Right atrium auricular region (tissue), 2 donors: Measurements from ENCODE around the gene ZNF385C. TPM values are rescaled to one million over a fixed set of nuclear protein-coding genes. Genes with fewer than 3 reads are reported as not detected.
A peak's percentile ranks its signal among the peaks of the same experiment; 100 is the strongest.
"Not testable (repeated sequence)": the region's sequence is repeated elsewhere in the genome, so short reads cannot be mapped to it uniquely, and the experiment has no call there.

Source experiments
- DNase-seq: peaks from one replicate; pipeline ENCODE4 v3.0.0-alpha.2; 2019; ENCODE audit warnings: low spot score
- H3K27ac ChIP-seq, 2 donors: fragments of 200-600 bp; sonication (generic); 1 replicate in 1 of 2; 2 replicates in 1 of 2; pipeline ENCODE4 v1.5.1; 2016 to 2019
- H3K27me3 ChIP-seq, 2 donors: fragments of 200-600 bp; sonication (generic); one replicate each; pipeline versions ENCODE4 v1.5.1 to v1.6.0; 2017 to 2019
- H3K36me3 ChIP-seq: fragments of 200-600 bp; sonication (generic); one replicate; pipeline ENCODE4 v1.5.1; 2016
- H3K4me1 ChIP-seq, 2 donors: fragments of 200-600 bp; sonication (generic); one replicate each; pipeline versions ENCODE4 v1.5.1 to v1.6.0; 2017 to 2019
- H3K4me3 ChIP-seq, 2 donors: fragments of 200-600 bp; sonication (generic); 1 replicate in 1 of 2; 2 replicates in 1 of 2; pipeline ENCODE4 v1.5.1; 2017 to 2019; ENCODE audit warnings: mild to moderate bottlenecking in 1 of 2, moderate library complexity in 1 of 2
- H3K9me3 ChIP-seq, 2 donors: fragments of 200-600 bp; sonication (generic); one replicate each; pipeline ENCODE4 v1.5.1; 2019
- CTCF ChIP-seq, 2 donors: fragments of 200-600 bp; sonication (generic); IDR thresholded peaks; one replicate each; pipeline ENCODE4 v1.5.1; 2019; ENCODE audit warnings: antibody characterized with exemption in 2 of 2
- total RNA-seq, 2 donors: library from RNA; depleted of rRNA; stranded (reverse); fragments of >200 nt; gene quantifications; one replicate each; pipeline ENCODE4 v1.1.0, GENCODE V29; 2016

ZNF385C gene
- total RNA-seq, 2 donors from 2014 or later: not detected

GRCh38 chr17:42016411-42016831, 81.9 kb downstream of the ZNF385C start:
- TF ChIP-seq CTCF (IDR thresholded peaks at IDR 0.05): no peak
- Histone ChIP-seq H3K36me3 (no peaks in the 10 kb centered on the region), H3K27ac (peak overlapping the region; percentile 92), H3K27me3 (no peaks in the 10 kb centered on the region), H3K4me1 (peaks cover 0 to 59% of the 10 kb centered on the region in 2 donors), H3K4me3 (peak overlapping the region; percentile 83 to 91), H3K9me3 (no peaks in the 10 kb centered on the region)
- no peak for DNase-seq

GRCh38 chr17:42013740-42014139, 84.5 kb downstream of the ZNF385C start:
- H3K27ac ChIP-seq, H3K27me3 ChIP-seq, H3K9me3 ChIP-seq, H3K36me3 ChIP-seq, DNase-seq, H3K4me3 ChIP-seq: not testable (repeated sequence)
- peaks cover 0 to 75% of the 10 kb centered on the region in 2 donors for H3K4me1 ChIP-seq

- peaks cover 0 to 75% of the 10 kb centered on the region in 2 donors for H3K4me1 ChIP-seq
- DNase-seq, H3K27ac ChIP-seq, H3K4me3 ChIP-seq, H3K36me3 ChIP-seq, H3K27me3 ChIP-seq, H3K9me3 ChIP-seq: not testable (repeated sequence)
Measured at GRCh38 chr17:42012363-42012762, 85.9 kb downstream of the ZNF385C start.

GRCh38 chr17:42010898-42011516, 87.3 kb downstream of the ZNF385C start:
- H3K27ac ChIP-seq: peak overlapping the region in 1 of 2 donors; percentile 46
- no peak for TF ChIP-seq CTCF (IDR thresholded peaks at IDR 0.05)
- H3K27me3 ChIP-seq: no peaks in the 10 kb centered on the region
- H3K4me3 ChIP-seq: no peak overlapping the region
- no peak for DNase-seq
- no peaks in the 10 kb centered on the region for H3K9me3 ChIP-seq
- no peaks in the 10 kb centered on the region for H3K36me3 ChIP-seq
- H3K4me1 ChIP-seq: peaks cover 0 to 80% of the 10 kb centered on the region in 2 donors

- H3K9me3 ChIP-seq, H3K4me3 ChIP-seq, H3K27me3 ChIP-seq, DNase-seq, H3K36me3 ChIP-seq: not testable (repeated sequence)
- peak overlapping the region in 1 of 2 donors; percentile 46 for H3K27ac ChIP-seq
- peaks cover 0 to 77% of the 10 kb centered on the region in 2 donors for H3K4me1 ChIP-seq
Measured at GRCh38 chr17:42010266-42010680, 88.0 kb downstream of the ZNF385C start.

GRCh38 chr17:42009170-42009569, 89.1 kb downstream of the ZNF385C start:
- H3K36me3 ChIP-seq: no peaks in the 10 kb centered on the region
- no peaks in the 10 kb centered on the region for H3K27me3 ChIP-seq
- H3K4me1 ChIP-seq: peaks cover 0 to 79% of the 10 kb centered on the region in 2 donors
- DNase-seq: no peak
- no peak overlapping the region for H3K4me3 ChIP-seq
- no peak for TF ChIP-seq CTCF (IDR thresholded peaks at IDR 0.05)
- H3K27ac ChIP-seq: no peak overlapping the region
- H3K9me3 ChIP-seq: no peaks in the 10 kb centered on the region

- no peak for TF ChIP-seq CTCF (IDR thresholded peaks at IDR 0.05)
- H3K4me3 ChIP-seq: no peak overlapping the region
- H3K27ac ChIP-seq: no peak overlapping the region
- no peaks in the 10 kb centered on the region for H3K9me3 ChIP-seq
- H3K36me3 ChIP-seq: peaks cover 20% of the 10 kb centered on the region
- no peak for DNase-seq
- no peaks in the 10 kb centered on the region for H3K27me3 ChIP-seq
- peaks cover 0 to 52% of the 10 kb centered on the region in 2 donors for H3K4me1 ChIP-seq
Measured at GRCh38 chr17:42005166-42005565, 93.1 kb downstream of the ZNF385C start.
